Spleen (tissue), 7 donors: ENCODE data around the gene SNCAIP.

Experiments used
- POLR2AphosphoS5 ChIP-seq, 3 donors: sonication (generic); formaldehyde crosslinking; IDR thresholded peaks; one replicate each; pipeline ENCODE4 v1.5.1; 2017; ENCODE audit warnings: antibody characterized with exemption in 3 of 3
- TF ChIP-seq, protein P1 (sequence below), 11 experiments: fragments of 200-600 bp in 7 of 11; fragments of 450-650 bp in 4 of 11; sonication (generic) in 4 of 11; IDR thresholded peaks in 8 of 11; conservative IDR thresholded peaks in 3 of 11; 1 replicate in 7 of 11; 2 replicates in 4 of 11; pipeline versions ENCODE4 v1.4.0 to v1.8.0; 2016 to 2021; ENCODE audit warnings: antibody characterized with exemption in 11 of 11, inconsistent platforms in 4 of 11, mild to moderate bottlenecking in 1 of 11
- donor health status: DM: no; HTN: no; CAD: no; lungs with moderate emphysema.
- donor health status: DM: no; HTN: no; CAD: no.
- donor health status: DM: no; HTN: no; CAD: no.

DNA sequence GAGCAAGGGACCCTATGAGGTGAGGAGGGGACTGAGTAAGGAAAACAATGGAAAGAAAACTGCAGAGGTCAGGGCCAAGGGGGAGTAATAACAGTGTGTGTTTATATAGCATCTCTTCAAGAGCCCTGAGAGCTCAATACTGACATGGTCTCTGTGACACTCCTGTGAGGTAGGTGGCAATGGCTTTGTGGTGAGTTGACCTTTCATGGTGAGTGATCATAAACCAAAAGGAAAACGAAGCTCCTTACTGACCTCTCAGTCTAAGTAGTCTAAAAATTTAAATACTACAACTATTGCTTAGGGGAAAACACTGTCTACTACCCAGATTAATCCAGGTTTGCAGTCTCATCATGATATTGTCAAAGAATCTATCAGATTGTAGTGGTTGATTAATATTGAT is 130.9 kb downstream of the SNCAIP start:
- TF ChIP-seq POLR2AphosphoS5 (IDR thresholded peaks at IDR 0.05), result no peak
- TF ChIP-seq, protein P1, sequence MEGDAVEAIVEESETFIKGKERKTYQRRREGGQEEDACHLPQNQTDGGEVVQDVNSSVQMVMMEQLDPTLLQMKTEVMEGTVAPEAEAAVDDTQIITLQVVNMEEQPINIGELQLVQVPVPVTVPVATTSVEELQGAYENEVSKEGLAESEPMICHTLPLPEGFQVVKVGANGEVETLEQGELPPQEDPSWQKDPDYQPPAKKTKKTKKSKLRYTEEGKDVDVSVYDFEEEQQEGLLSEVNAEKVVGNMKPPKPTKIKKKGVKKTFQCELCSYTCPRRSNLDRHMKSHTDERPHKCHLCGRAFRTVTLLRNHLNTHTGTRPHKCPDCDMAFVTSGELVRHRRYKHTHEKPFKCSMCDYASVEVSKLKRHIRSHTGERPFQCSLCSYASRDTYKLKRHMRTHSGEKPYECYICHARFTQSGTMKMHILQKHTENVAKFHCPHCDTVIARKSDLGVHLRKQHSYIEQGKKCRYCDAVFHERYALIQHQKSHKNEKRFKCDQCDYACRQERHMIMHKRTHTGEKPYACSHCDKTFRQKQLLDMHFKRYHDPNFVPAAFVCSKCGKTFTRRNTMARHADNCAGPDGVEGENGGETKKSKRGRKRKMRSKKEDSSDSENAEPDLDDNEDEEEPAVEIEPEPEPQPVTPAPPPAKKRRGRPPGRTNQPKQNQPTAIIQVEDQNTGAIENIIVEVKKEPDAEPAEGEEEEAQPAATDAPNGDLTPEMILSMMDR (IDR thresholded peaks at IDR 0.05 in 8 of 11, conservative IDR thresholded peaks at IDR 0.05 in 3 of 11), result no peak
